HepG2 (cell line): ENCODE data around the gene HNRNPC. TPM values are rescaled to one million over a fixed set of nuclear protein-coding genes. Genes with fewer than 3 reads are reported as not detected.

Experiments used
- ARID2 ChIP-seq: sonication (generic); formaldehyde crosslinking; IDR thresholded peaks from 2 replicates; pipeline ENCODE4 v1.8.1; 2022; ENCODE audit warnings: mild to moderate bottlenecking, missing genetic modification reagents, borderline replicate concordance
- E2F1 ChIP-seq: sonication (generic); formaldehyde crosslinking; IDR thresholded peaks from 2 replicates; pipeline ENCODE4 v1.5.0; 2020; ENCODE audit warnings: missing genetic modification reagents
- EED ChIP-seq: sonication (generic); formaldehyde crosslinking; IDR thresholded peaks from 2 replicates; pipeline ENCODE4 v1.5.0; 2020; ENCODE audit warnings: mild to moderate bottlenecking, missing genetic modification reagents
- EHMT2 ChIP-seq: fragments of 200-600 bp; sonication (generic); IDR thresholded peaks from 2 replicates; pipeline ENCODE4 v1.7.0; 2017; ENCODE audit warnings: antibody characterized with exemption, low read depth, low read length, borderline replicate concordance
- FOXK1 ChIP-seq: sonication (generic); formaldehyde crosslinking; IDR thresholded peaks from 2 replicates; pipeline ENCODE4 v1.4.0; 2020; ENCODE audit warnings: low read depth, missing genetic modification reagents, borderline replicate concordance
- FOXO1 ChIP-seq: sonication (generic); formaldehyde crosslinking; IDR thresholded peaks from 2 replicates; pipeline ENCODE4 v1.4.0; 2020; ENCODE audit warnings: missing genetic modification reagents
- HES4 ChIP-seq: sonication (generic); formaldehyde crosslinking; IDR thresholded peaks from 2 replicates; pipeline ENCODE4 v1.9.0; 2021; ENCODE audit warnings: mild to moderate bottlenecking, missing genetic modification reagents, borderline replicate concordance
- HOXD1 ChIP-seq: sonication (generic); formaldehyde crosslinking; IDR thresholded peaks from 2 replicates; pipeline ENCODE4 v1.5.0; 2020; ENCODE audit warnings: missing genetic modification reagents
- IKZF5 ChIP-seq: IDR thresholded peaks from 2 replicates; pipeline ENCODE4 v1.6.1; 2018; ENCODE audit warnings: missing genetic modification reagents, mild to moderate bottlenecking, missing compliant biosample characterization
- RBM39 ChIP-seq: fragments of 200-400 bp; formaldehyde crosslinking; IDR thresholded peaks from one replicate; pipeline ENCODE4 v1.6.1; 2018; ENCODE audit warnings: antibody characterized with exemption, mild to moderate bottlenecking, low read depth, low read length; ENCODE audit not compliant: poor library complexity, severe bottlenecking
- SAFB2 ChIP-seq: sonication (generic); formaldehyde crosslinking; IDR thresholded peaks from 2 replicates; pipeline ENCODE4 v1.5.1; 2020; ENCODE audit warnings: missing genetic modification reagents, low read depth, mild to moderate bottlenecking, borderline replicate concordance
- SRSF9 ChIP-seq: fragments of 200-400 bp; formaldehyde crosslinking; IDR thresholded peaks from 2 replicates; pipeline ENCODE4 v1.6.1; 2018; ENCODE audit warnings: borderline replicate concordance, mild to moderate bottlenecking, low read depth, low read length; ENCODE audit not compliant: insufficient read depth, poor library complexity, severe bottlenecking
- TFAP4 ChIP-seq: sonication (generic); IDR thresholded peaks from 2 replicates; pipeline ENCODE4 v1.6.1; 2016; ENCODE audit warnings: low read depth, borderline replicate concordance
- TFDP1 ChIP-seq: IDR thresholded peaks from 2 replicates; pipeline ENCODE4 v1.6.1; 2016; ENCODE audit warnings: missing compliant biosample characterization, missing genetic modification reagents, borderline replicate concordance
- XRCC5 ChIP-seq: fragments of 200-400 bp; formaldehyde crosslinking; optimal IDR thresholded peaks from 2 replicates; pipeline ENCODE3; 2017; ENCODE audit warnings: mild to moderate bottlenecking, low read length
- ZBTB42 ChIP-seq: sonication (generic); formaldehyde crosslinking; IDR thresholded peaks from 2 replicates; pipeline ENCODE4 v1.5.0; 2020; ENCODE audit warnings: mild to moderate bottlenecking, missing genetic modification reagents
- ZFP37 ChIP-seq: sonication (generic); formaldehyde crosslinking; IDR thresholded peaks from 2 replicates; pipeline ENCODE4 v1.4.0; 2020; ENCODE audit warnings: missing genetic modification reagents, borderline replicate concordance
- ZNF367 ChIP-seq: sonication (generic); formaldehyde crosslinking; IDR thresholded peaks from 2 replicates; pipeline ENCODE4 v1.4.0; 2020; ENCODE audit warnings: missing genetic modification reagents, borderline replicate concordance
- ZNF710 ChIP-seq: sonication (generic); formaldehyde crosslinking; IDR thresholded peaks from 2 replicates; pipeline ENCODE4 v1.5.0; 2020; ENCODE audit warnings: mild to moderate bottlenecking, missing genetic modification reagents, borderline replicate concordance
- ZNF747 ChIP-seq: sonication (generic); formaldehyde crosslinking; IDR thresholded peaks from 2 replicates; pipeline ENCODE4 v1.8.1; 2023; ENCODE audit warnings: missing genetic modification reagents, mild to moderate bottlenecking, borderline replicate concordance
- ZNF788 ChIP-seq: sonication (generic); formaldehyde crosslinking; IDR thresholded peaks from 2 replicates; pipeline ENCODE4 v1.5.0; 2020; ENCODE audit warnings: mild to moderate bottlenecking, missing genetic modification reagents, borderline replicate concordance
- ZZZ3 ChIP-seq: sonication (generic); formaldehyde crosslinking; IDR thresholded peaks from 2 replicates; pipeline ENCODE4 v1.4.0; 2020; ENCODE audit warnings: missing genetic modification reagents, mild to moderate bottlenecking, borderline replicate concordance
- polyA plus RNA-seq, 8 experiments: library from polyadenylated mRNA; depleted of rRNA in 3 of 8; stranded (reverse) in 7 of 8; unstranded in 1 of 8; fragments of >200 nt; fragmentation: Illumina TruSeq in 4 of 8; extraction: Trizol in 4 of 8; gene quantifications; 2 replicates each; pipeline versions ENCODE4 v1.2.1 to v1.2.3, GENCODE V29; 2011 to 2016; ENCODE audit warnings: low read depth in 4 of 8, missing spikeins in 1 of 8, mixed read lengths in 1 of 8; ENCODE audit not compliant: insufficient read depth in 1 of 8
- total RNA-seq, 5 experiments: library from RNA; depleted of rRNA; stranded (reverse); fragments of >200 nt; fragmentation: Illumina TruSeq; extraction: Trizol; gene quantifications; 2 replicates each; pipeline ENCODE4 v1.2.3, GENCODE V29; 2016; ENCODE audit warnings: low read depth in 1 of 5

Gene HNRNPC
- total and polyA plus RNA-seq, 2 of the 13 experiments (the other 11 are each of a cell fraction or from before 2014, with no cell fraction given), result 628 to 1,099 TPM

- peak; percentile 17; the same call in 1 of the 2 replicates for TF ChIP-seq TFDP1 (CRISPR knock-in tag)
- TF ChIP-seq ZNF710 (CRISPR knock-in tag), result 0 out of 2 replicates have a peak, but pooled peaks have one; percentile 19
- 0 out of 2 replicates have a peak, but pooled peaks have one; percentile 31 for TF ChIP-seq ZFP37 (CRISPR knock-in tag)
- peak; percentile 79; the same call in 1 of the 2 replicates for TF ChIP-seq EHMT2
- peak; percentile 72 for TF ChIP-seq HES4 (CRISPR knock-in tag)
- TF ChIP-seq E2F1 (CRISPR knock-in tag), result no peak
- peak; percentile 59 for TF ChIP-seq SAFB2
- no peak for TF ChIP-seq SRSF9
- 0 out of 2 replicates have a peak, but pooled peaks have one; percentile 81 for TF ChIP-seq ZBTB42 (CRISPR knock-in tag)
- no peak for TF ChIP-seq ZNF367 (CRISPR knock-in tag)
- 0 out of 2 replicates have a peak, but pooled peaks have one; percentile 6 for TF ChIP-seq FOXO1 (CRISPR knock-in tag)
- TF ChIP-seq EED (CRISPR knock-in tag), result 0 out of 2 replicates have a peak, but pooled peaks have one; percentile 21
- TF ChIP-seq ZNF788 (CRISPR knock-in tag), result peak; percentile 4; the same call in 1 of the 2 replicates
- peak; percentile 55 for TF ChIP-seq XRCC5
- TF ChIP-seq TFAP4, result peak; percentile 68; the same call in 1 of the 2 replicates
- TF ChIP-seq ZZZ3 (CRISPR knock-in tag), result no peak
- no peak; the same call in 1 of the 2 replicates for TF ChIP-seq FOXK1 (CRISPR knock-in tag)
- TF ChIP-seq IKZF5, result 0 out of 2 replicates have a peak, but pooled peaks have one; percentile 24
- peak; percentile 32; the same call in 1 of the 2 replicates for TF ChIP-seq HOXD1 (CRISPR knock-in tag)
- TF ChIP-seq RBM39, result peak; percentile 41
- TF ChIP-seq ZNF747 (CRISPR knock-in tag), result 0 out of 2 replicates have a peak, but pooled peaks have one; percentile 39
- TF ChIP-seq ARID2 (CRISPR knock-in tag), result no peak
These were observed 77.3 kb downstream of the HNRNPC start (continued) for GRCh38 chr14:21191809-21192446.
